ENCODE data around the gene KIF1B. TPM values are rescaled to one million over a fixed set of nuclear protein-coding genes. Genes with fewer than 3 reads are reported as not detected.

KIF1B gene
- total and polyA plus RNA-seq, 2 donors (not counting 1 experiment from before 2014, with no cell fraction given) = 3.5 to 16.4 TPM

GRCh38 chr1:10340930-10341590, 130.7 kb downstream of the KIF1B start:
- Mint-ChIP-seq H3K4me3 (no peak overlapping the region), H3K27me3 (no peaks in the 10 kb centered on the region), H3K9me3 (ENCODE audit: insufficient read depth) (no peaks in the 10 kb centered on the region), H3K27ac (no peak overlapping the region), H3K4me1 (no peaks in the 10 kb centered on the region)
- H3K4me3 ChIP-seq (ENCODE audit: control extremely low read depth in 1 of 5, extremely low read depth in 1 of 5, insufficient read depth in 1 of 5, low read depth in 2 of 5, low read length in 4 of 5) = no peak overlapping the region
- no CpG with 5 or more reads among the region's 2 CpGs for WGBS (ENCODE audit: insufficient coverage)
- H3K9me3 ChIP-seq (ENCODE audit: control extremely low read depth in 1 of 3, control insufficient read depth in 2 of 3, insufficient read depth in 1 of 3, low read length in 2 of 3) = no peaks in the 10 kb centered on the region
- ATAC-seq (ENCODE audit: low read depth) = no peak
- H3K4me1 ChIP-seq (ENCODE audit: control insufficient read depth in 2 of 2, insufficient read depth in 2 of 2, low read length in 2 of 2) = no peaks in the 10 kb centered on the region
- CTCF ChIA-PET = interaction anchor here (0.6 kb wide), 1 partner anchor 236 kb away, joined by 3 read pairs; no protein-coding TSS in a partner anchor
- no peaks in the 10 kb centered on the region for H4K20me1 ChIP-seq (ENCODE audit: control insufficient read depth, insufficient read depth, low read length, poor library complexity, severe bottlenecking)
- H3K4me2 ChIP-seq (replicated peaks; ENCODE audit: low read depth, low read length, poor library complexity, severe bottlenecking) = no peak overlapping the region
- DNase-seq = no peak
- intact Hi-C loops (cut with micrococcal nuclease) = no loop called here
- POLR2A ChIA-PET = no interaction called here
- H3K27me3 ChIP-seq (replicated peaks in 1 of 4; ENCODE audit: control extremely low read depth in 1 of 4, control insufficient read depth in 3 of 4, insufficient read depth in 4 of 4, low read length in 3 of 4) = no peaks in the 10 kb centered on the region
- peaks cover 2 to 9% of the 10 kb centered on the region in 2 experiments for H3K36me3 ChIP-seq (replicated peaks in 1 of 2; ENCODE audit: control extremely low read depth in 1 of 2, control insufficient read depth in 1 of 2, extremely low read depth in 1 of 2, insufficient read depth in 2 of 2, low read length in 1 of 2)
- H3K9ac ChIP-seq (ENCODE audit: low read length) = no peak overlapping the region
- no peak overlapping the region for H2AFZ ChIP-seq (ENCODE audit: insufficient read depth, low read depth, low read length, poor library complexity, severe bottlenecking)
- no peak for TF ChIP-seq EZH2 (IDR thresholded peaks at IDR 0.05; ENCODE audit: borderline replicate concordance, insufficient read depth, low read depth, low read length, poor library complexity, severe bottlenecking)
- TF ChIP-seq, protein P1, sequence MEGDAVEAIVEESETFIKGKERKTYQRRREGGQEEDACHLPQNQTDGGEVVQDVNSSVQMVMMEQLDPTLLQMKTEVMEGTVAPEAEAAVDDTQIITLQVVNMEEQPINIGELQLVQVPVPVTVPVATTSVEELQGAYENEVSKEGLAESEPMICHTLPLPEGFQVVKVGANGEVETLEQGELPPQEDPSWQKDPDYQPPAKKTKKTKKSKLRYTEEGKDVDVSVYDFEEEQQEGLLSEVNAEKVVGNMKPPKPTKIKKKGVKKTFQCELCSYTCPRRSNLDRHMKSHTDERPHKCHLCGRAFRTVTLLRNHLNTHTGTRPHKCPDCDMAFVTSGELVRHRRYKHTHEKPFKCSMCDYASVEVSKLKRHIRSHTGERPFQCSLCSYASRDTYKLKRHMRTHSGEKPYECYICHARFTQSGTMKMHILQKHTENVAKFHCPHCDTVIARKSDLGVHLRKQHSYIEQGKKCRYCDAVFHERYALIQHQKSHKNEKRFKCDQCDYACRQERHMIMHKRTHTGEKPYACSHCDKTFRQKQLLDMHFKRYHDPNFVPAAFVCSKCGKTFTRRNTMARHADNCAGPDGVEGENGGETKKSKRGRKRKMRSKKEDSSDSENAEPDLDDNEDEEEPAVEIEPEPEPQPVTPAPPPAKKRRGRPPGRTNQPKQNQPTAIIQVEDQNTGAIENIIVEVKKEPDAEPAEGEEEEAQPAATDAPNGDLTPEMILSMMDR (IDR thresholded peaks at IDR 0.05) = no peak
- no peaks in the 10 kb centered on the region for H3K79me2 ChIP-seq (ENCODE audit: control insufficient read depth, insufficient read depth, low read length)
- H3K27ac ChIP-seq (ENCODE audit: low read length in 2 of 2) = no peak overlapping the region

DNA sequence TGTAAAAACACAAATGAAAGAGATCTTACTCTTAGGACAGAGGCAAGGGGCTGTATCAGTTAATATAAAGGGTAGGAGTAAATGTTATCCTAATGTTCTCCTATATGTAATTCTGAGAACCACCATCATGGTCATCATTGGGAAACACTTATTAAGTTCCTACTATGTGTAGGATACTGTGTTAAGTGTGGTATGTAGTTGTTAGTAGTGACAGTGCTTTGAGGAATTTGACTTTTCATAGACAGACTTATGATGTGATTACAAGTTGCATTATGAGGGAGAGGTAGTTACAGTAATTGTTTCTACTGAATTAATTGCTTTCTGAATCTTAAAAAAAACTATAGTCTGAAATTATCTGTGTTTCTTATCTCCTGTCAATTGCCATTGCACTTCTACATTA, 136.7 kb downstream of the KIF1B start:
- CTCF ChIA-PET = no interaction called here
- no peaks in the 10 kb centered on the region for H3K4me1 Mint-ChIP-seq
- POLR2A ChIA-PET = no interaction called here

More for the DNA sequence above, 136.7 kb downstream of the KIF1B start:
- H3K27ac Mint-ChIP-seq = no peak overlapping the region
- H3K4me3 ChIP-seq (ENCODE audit: control extremely low read depth in 1 of 5, extremely low read depth in 1 of 5, insufficient read depth in 1 of 5, low read depth in 2 of 5, low read length in 4 of 5) = no peak overlapping the region
- no peaks in the 10 kb centered on the region for H3K27me3 Mint-ChIP-seq
- no peaks in the 10 kb centered on the region for H4K20me1 ChIP-seq (ENCODE audit: control insufficient read depth, insufficient read depth, low read length, poor library complexity, severe bottlenecking)
- no peaks in the 10 kb centered on the region for H3K9me3 ChIP-seq (ENCODE audit: control extremely low read depth in 1 of 3, control insufficient read depth in 2 of 3, insufficient read depth in 1 of 3, low read length in 2 of 3)
- H3K4me2 ChIP-seq (replicated peaks; ENCODE audit: low read depth, low read length, poor library complexity, severe bottlenecking) = no peak overlapping the region
- H3K4me3 Mint-ChIP-seq = no peak overlapping the region
- ATAC-seq (ENCODE audit: low read depth) (no peak), DNase-seq (no peak)
- H3K27ac ChIP-seq (ENCODE audit: low read length in 2 of 2) = no peak overlapping the region
- H3K27me3 ChIP-seq (replicated peaks in 1 of 4; ENCODE audit: control extremely low read depth in 1 of 4, control insufficient read depth in 3 of 4, insufficient read depth in 4 of 4, low read length in 3 of 4) = no peaks in the 10 kb centered on the region
- no peaks in the 10 kb centered on the region for H3K4me1 ChIP-seq (ENCODE audit: control insufficient read depth in 2 of 2, insufficient read depth in 2 of 2, low read length in 2 of 2)
- no peak overlapping the region for H3K9ac ChIP-seq (ENCODE audit: low read length)
- no peaks in the 10 kb centered on the region for H3K79me2 ChIP-seq (ENCODE audit: control insufficient read depth, insufficient read depth, low read length)
- H2AFZ ChIP-seq (ENCODE audit: insufficient read depth, low read depth, low read length, poor library complexity, severe bottlenecking) = no peak overlapping the region
- TF ChIP-seq EZH2 (IDR thresholded peaks at IDR 0.05; ENCODE audit: borderline replicate concordance, insufficient read depth, low read depth, low read length, poor library complexity, severe bottlenecking) = no peak
- TF ChIP-seq, protein P1 (IDR thresholded peaks at IDR 0.05) = no peak
- intact Hi-C loops (cut with micrococcal nuclease) = no loop called here
- no peaks in the 10 kb centered on the region for H3K9me3 Mint-ChIP-seq (ENCODE audit: insufficient read depth)
- H3K36me3 ChIP-seq (replicated peaks in 1 of 2; ENCODE audit: control extremely low read depth in 1 of 2, control insufficient read depth in 1 of 2, extremely low read depth in 1 of 2, insufficient read depth in 2 of 2, low read length in 1 of 2) = peaks cover 5 to 8% of the 10 kb centered on the region in 2 experiments

Measured in B cell (primary cell).